HS-5 (cell line): Measurements from ENCODE around the gene DNHD1.
"Not testable (repeated sequence)": the region's sequence is repeated elsewhere in the genome, so short reads cannot be mapped to it uniquely, and the experiment has no call there.

Source experiments
- DNase-seq: peaks from one replicate; pipeline ENCODE4 v3.0.0-alpha.2; 2012; ENCODE audit warnings: low read depth

The DNHD1 gene

DNA sequence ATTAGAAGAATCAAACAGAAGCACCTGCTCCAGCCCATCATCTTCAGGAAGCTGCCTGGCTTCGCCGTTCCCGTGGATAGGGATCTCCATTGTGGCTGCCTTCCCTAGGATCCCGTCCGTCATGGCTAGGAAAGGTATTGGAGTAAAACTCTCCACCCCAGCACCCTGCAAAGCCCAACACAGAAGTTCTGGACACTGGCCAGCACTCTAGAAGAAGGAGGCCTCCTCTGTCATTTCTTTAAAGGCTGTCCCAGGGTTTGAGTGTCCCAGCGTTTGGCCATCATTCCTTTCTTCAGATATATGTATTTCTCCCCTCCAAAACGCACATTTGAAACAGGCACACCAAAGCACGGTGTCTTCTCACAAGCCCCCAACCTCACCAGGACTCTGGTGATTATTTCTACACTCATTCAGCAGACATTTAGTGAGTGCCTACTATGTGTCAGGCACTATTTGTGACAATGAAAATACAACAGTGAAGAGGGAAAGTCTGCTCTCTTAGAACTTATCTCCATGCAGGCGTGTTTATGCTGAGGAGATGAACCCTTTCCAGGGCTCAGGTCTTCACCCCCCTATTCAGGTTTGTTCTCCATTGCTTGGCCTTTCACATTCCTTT lies 16.7 kb upstream of the DNHD1 start:
- DNase-seq, result no peak

GRCh38 chr11:6481012-6481923 lies 15.8 kb upstream of the DNHD1 start, which contains the start of the genes ARFIP2 and TIMM10B:
Gene ARFIP2, minus strand, starts transcription at chr11:6481331. Its CDS starts 910 bp downstream, at chr11:6480421.
Gene TIMM10B, plus strand, starts transcription at chr11:6481501. Its CDS starts 16 bp downstream, at chr11:6481517.
- peak; percentile 80 for DNase-seq

- no peak for DNase-seq
These were observed 15.2 kb upstream of the DNHD1 start for GRCh38 chr11:6481924-6482275.

- no peak for DNase-seq
These were observed 14.6 kb upstream of the DNHD1 start for GRCh38 chr11:6482441-6482840.

DNA sequence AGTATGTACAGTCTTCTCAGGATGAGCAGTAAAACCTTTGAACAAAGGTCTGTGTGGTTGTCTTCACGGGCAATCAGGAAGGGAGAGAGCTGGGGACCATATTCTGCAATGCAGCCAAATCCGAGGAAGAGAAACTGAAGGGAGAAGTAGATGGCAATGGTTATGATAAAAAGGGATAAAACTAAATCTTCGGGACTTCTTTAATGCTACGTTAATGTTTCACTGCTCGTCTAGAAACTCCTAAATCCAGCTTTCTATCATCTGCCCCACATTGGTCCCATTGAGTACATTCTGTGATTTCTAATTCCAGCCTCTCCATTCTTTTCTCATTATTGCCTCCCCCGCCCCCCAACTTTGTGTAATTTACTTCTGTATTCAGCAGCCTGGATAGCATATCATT lies 14.1 kb upstream of the DNHD1 start:
- DNase-seq, result no peak

DNA sequence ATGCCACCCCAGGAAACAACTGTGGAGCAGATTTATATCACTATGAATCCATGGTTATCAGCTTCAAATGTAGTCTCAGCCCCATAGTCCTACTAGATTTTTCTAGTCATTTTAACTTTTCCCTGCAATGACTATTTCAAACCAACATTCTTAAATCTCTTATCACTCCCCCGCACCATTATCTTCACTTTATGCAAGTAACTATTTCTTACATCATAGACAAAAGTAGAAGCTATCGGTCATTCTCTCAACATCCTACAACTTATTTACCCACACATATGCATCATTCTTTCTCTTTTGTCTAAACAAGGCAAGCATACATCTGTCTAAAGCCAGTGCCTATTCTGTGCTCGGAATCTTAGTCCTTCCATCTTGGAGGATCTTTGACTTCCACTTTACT lies 11.4 kb upstream of the DNHD1 start:
- no peak for DNase-seq

GRCh38 chr11:6486256-6486655 lies 10.8 kb upstream of the DNHD1 start:
- no peak for DNase-seq

- DNase-seq, result no peak
These were observed 10.1 kb upstream of the DNHD1 start for GRCh38 chr11:6486938-6487337.

GRCh38 chr11:6488342-6488741 lies 8.7 kb upstream of the DNHD1 start:
- no peak for DNase-seq

DNA sequence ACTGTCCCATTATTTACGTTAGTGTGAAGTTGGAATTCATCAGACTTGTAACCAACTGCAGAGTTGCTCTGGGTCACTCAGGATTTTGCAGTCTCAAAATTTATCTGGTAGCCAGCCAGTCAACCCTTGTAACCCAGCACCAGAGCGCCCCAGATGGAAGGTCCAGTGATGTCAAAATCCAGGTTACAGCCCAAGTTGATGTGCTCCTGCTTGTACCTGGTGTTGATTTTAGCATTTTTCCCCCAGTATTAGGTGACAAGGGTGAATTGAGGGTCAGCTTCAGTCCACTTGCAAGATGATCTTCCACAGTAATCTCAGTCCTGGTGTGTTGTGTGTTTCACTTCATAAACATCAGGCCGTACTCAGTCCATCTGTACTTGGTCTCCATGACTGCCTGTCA lies 8.3 kb upstream of the DNHD1 start:
- DNase-seq, result no peak

GRCh38 chr11:6489306-6489705 lies 7.8 kb upstream of the DNHD1 start:
- DNase-seq, result no peak

DNA sequence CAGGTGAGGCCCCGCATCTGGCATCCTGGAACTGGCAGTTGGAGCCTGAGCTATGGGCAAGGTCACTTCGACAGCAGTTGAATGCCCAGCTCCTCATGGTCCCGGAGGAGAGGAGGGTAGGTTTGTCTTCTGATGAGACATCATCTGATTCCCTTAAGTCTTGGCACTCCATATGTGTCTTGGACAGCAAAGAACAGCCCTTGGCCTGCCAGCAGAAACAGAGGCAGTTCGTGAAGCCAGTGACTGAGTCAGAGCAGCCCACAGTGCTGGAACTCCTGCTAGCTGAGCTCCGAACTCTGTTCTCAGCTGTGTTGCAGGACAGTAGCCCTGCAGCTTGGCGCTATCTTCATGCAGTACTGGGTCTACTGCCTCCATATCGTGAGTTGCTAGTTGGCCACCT lies 1.0 kb downstream of the DNHD1 start:
- DNase-seq, result no peak

DNA sequence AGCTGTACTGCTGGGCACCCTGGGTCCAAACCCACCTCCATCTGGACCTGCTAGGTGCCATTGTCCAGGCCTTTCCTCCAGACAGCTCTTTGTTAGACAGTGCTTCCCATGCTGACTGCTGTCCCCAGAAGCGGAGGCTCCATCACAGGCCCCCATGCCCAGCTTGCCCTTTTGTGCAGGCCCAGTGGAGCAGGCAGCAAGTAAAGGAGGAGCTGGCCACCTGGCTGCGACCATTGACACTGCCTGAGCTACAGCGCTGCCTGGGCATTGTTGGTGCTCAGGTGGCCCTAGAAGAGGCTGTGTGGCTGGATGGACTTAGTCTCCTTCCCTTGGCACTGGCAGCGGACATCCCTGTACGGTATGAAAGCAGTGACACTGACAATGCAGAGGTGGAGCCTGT lies 1.5 kb downstream of the DNHD1 start:
- DNase-seq, result no peak

DNA sequence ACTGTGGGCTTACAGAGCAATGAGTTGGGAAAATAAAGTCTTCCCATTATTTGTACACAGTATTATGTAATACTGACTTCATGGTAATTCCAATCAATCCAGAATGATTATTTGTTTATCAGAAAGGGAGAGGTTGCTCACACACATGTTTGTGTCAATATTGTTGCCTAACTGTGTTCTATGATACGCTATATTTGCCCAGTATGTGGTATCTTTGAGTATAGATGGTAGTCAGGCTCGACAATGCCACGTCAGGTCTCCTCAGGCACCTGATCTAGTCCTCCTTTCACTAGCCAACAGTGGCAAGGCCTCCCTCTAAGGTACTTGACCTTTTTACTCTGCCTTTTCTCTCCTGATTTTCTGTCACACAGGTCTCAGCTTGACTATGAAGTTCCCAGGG lies 5.3 kb downstream of the DNHD1 start:
- no peak for DNase-seq

GRCh38 chr11:6504166-6504565 lies 7.1 kb downstream of the DNHD1 start:
- DNase-seq, result no peak

DNA sequence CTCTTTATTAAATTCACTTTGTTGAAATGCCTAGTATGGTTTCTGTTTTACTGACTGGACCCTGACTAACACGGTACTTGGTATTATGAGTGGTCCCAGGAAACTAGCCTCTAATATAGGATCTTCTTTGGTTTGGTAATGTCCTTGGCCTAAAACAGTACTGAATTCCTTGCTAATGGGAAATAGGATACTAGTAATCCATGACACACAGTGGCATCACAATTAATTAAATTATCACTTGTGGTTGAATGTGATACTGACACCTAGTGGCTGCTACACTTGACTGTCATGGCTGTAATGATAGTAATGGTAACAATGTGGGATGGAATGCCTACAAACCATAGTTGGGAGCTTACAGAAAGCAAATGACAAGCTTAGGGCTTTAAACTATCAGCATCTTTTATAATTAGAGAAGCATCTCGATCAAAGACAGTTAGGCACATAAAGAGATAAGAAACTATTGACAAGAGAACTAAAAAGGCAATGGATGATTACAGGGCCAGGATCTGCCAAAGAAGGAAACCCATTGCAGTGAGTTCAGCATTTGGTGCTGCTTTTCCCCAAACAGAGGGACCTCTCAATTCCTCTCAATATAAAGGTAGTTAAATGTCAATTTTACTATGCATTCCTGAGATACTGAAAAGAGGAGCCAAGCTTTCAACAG lies 8.6 kb downstream of the DNHD1 start:
- peak; percentile 74 for DNase-seq

GRCh38 chr11:6516865-6517264 lies 19.8 kb downstream of the DNHD1 start:
- no peak for DNase-seq

GRCh38 chr11:6520265-6520664 lies 23.2 kb downstream of the DNHD1 start:
- DNase-seq, result no peak

DNA sequence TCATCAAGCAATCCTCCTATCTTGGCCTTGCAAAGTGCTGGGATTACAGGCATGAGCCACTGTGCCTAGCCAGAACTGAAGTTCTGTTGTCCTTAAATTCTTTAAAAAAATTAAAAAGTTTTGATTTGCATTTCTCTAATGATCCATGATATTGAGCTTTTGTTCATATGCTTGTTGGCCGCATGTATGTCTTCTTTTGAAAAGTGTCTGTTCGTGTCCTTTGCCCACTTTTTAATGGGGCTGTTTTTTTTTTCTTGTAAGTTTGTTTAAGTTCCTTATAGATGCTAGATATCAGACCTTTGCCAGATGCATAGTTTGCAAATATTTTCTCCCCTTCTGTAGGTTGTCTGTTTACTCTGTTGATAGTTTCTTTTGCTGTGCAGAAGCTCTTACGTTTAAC lies 24.9 kb downstream of the DNHD1 start:
- not testable (repeated sequence) for DNase-seq

DNA sequence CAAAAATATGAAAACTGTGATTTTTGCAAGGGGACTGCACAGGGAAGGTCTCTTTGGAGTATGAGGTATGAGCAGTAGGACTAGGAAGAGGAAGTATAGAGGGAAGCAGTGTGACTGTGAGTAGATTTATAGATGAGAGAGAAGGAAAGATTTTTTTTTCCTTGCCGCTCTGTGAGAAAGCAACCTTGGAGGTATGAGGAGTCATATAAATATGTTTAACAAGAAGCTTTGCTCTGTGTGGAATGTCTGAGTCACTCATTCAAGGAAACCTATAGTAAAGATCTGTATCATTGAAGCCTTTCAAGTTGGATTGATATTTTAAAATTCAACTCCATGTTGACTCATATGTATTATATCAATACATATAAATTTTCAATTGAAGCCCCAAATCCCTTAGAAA lies 26.2 kb downstream of the DNHD1 start:
- peak; percentile 72 for DNase-seq

GRCh38 chr11:6526411-6527135 lies 29.5 kb downstream of the DNHD1 start:
- DNase-seq, result no peak

DNA sequence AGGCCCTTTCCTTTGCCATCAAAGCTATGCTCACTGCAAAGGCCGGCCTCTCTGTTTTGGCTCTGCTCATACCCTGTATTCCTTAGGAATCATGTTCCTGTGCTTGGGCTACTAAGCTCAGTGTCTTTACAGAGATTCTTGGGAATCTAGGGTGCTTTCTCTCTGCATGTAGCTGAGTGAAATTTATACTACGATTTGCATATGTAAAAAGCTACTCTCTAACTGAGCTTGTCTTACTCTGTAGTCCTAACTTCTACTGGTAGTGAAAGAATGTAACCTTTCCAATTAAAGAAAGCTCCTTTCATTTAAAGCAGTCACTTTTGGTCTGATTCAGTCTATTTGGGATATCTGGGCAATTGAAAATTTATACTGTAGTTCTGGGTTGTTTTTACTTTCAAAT lies 32.2 kb downstream of the DNHD1 start:
- DNase-seq, result no peak
